ENCODE measurements around the gene SEPTIN10.

GRCh38 chr2:109649736-109650695 is 36.2 kb upstream of the SEPTIN10 start:
- TF ChIP-seq CTCF (conservative IDR thresholded peaks at IDR 0.05 in 1 of 2, IDR thresholded peaks at IDR 0.05 in 1 of 2; ENCODE audit: low read depth in 1 of 2, low read length in 2 of 2), result no peak
- TF ChIP-seq EZH2 (IDR thresholded peaks at IDR 0.05; ENCODE audit: low read length, missing control alignments), result no peak
